PC-3 (cell line): ENCODE results near the gene JSRP1. TPM values are rescaled to one million over a fixed set of nuclear protein-coding genes. Genes with fewer than 3 reads are reported as not detected.

Source experiments
- ATAC-seq: fragments of 200-7000 bp; cut with Tn5 transposase; 2 replicates; pipeline ENCODE4 v1.9.1; 2020; ENCODE audit warnings: mild to moderate bottlenecking, moderate library complexity
- BruUV-seq: library from RNA; stranded (reverse); fragments of 400-500 nt; replicated peaks from 2 replicates; lab custom pipeline; 2021; lab: Mats Ljungman, UMichigan
- CTCF ChIA-PET: fragments of 300-600 bp; sonication (Branson Sonifier 250); formaldehyde crosslinking; loops from one replicate; lab custom pipeline; 2022; ENCODE audit warnings: antibody characterized with exemption; lab: Charles Lee
- POLR2A ChIA-PET: fragments of 300-600 bp; sonication (Branson Sonifier 250); formaldehyde crosslinking; loops from one replicate; lab custom pipeline; 2022; ENCODE audit warnings: antibody characterized with exemption; ENCODE audit not compliant: unreplicated experiment; lab: Charles Lee
- DNase-seq: peaks from one replicate; pipeline ENCODE4 v3.0.0-alpha.2; 2015
- H2AFZ ChIP-seq: fragments of 300-600 bp; sonication (generic); 2 replicates; pipeline ENCODE4 v1.6.0; 2016; ENCODE audit warnings: antibody characterized with exemption, low read length
- H3F3A ChIP-seq: fragments of 300-600 bp; sonication (generic); one replicate; pipeline ENCODE4 v1.6.0; 2017; ENCODE audit warnings: antibody characterized with exemption, low read length, control low read depth, mild to moderate bottlenecking; ENCODE audit not compliant: unreplicated experiment
- H3K27ac ChIP-seq: fragments of 300-600 bp; sonication (generic); 2 replicates; pipeline ENCODE4 v1.5.1; 2016; ENCODE audit warnings: mild to moderate bottlenecking, low read length
- H3K27me3 ChIP-seq: fragments of 300-600 bp; sonication (generic); 2 replicates; pipeline ENCODE4 v1.6.1; 2016; ENCODE audit warnings: low read length, mixed read lengths
- H3K36me3 ChIP-seq: fragments of 300-600 bp; sonication (generic); 2 replicates; pipeline ENCODE4 v1.6.1; 2016; ENCODE audit warnings: low read depth, mixed run types, low read length, mixed read lengths
- H3K4me1 ChIP-seq: fragments of 300-600 bp; sonication (generic); 2 replicates; pipeline ENCODE4 v1.5.1; 2016; ENCODE audit warnings: low read length; ENCODE audit not compliant: insufficient read depth
- H3K4me2 ChIP-seq: fragments of 300-600 bp; sonication (generic); 2 replicates; pipeline ENCODE4 v1.6.0; 2016; ENCODE audit warnings: low read length
- H3K4me3 ChIP-seq: fragments of 300-600 bp; sonication (generic); 2 replicates; pipeline ENCODE4 v1.5.1; 2016; ENCODE audit warnings: mild to moderate bottlenecking, low read length, mixed read lengths
- H3K79me2 ChIP-seq: fragments of 300-600 bp; sonication (generic); 2 replicates; pipeline ENCODE4 v1.6.1; 2017; ENCODE audit warnings: low read length, mixed read lengths
- H3K9ac ChIP-seq: fragments of 300-600 bp; sonication (generic); 2 replicates; pipeline ENCODE4 v1.6.0; 2016; ENCODE audit warnings: mild to moderate bottlenecking, low read length
- H3K9me2 ChIP-seq: fragments of 300-600 bp; sonication (generic); replicated peaks from 2 replicates; pipeline ENCODE4 v1.6.1; 2016; ENCODE audit warnings: mixed run types, low read length, mixed read lengths
- H3K9me3 ChIP-seq: fragments of 300-600 bp; sonication (generic); 2 replicates; pipeline ENCODE4 v1.6.1; 2016; ENCODE audit warnings: low read length, mixed read lengths
- H4K20me1 ChIP-seq: fragments of 300-600 bp; sonication (generic); 2 replicates; pipeline ENCODE4 v1.6.1; 2016; ENCODE audit warnings: low read length, mixed read lengths
- EZH2 ChIP-seq: fragments of 300-600 bp; sonication (generic); IDR thresholded peaks from one replicate; pipeline ENCODE4 v1.6.1; 2017; ENCODE audit warnings: antibody characterized with exemption, mild to moderate bottlenecking, low read length; ENCODE audit not compliant: unreplicated experiment
- EZH2phosphoT487 ChIP-seq: fragments of 300-600 bp; sonication (generic); IDR thresholded peaks from 2 replicates; pipeline ENCODE4 v1.6.1; 2018; ENCODE audit warnings: mild to moderate bottlenecking, antibody characterized with exemption, low read length, borderline replicate concordance
- intact Hi-C: fragments of 100-400 bp; cut with micrococcal nuclease; formaldehyde crosslinking; loops from 2 replicates; pipeline ENCODE4 v1.9.0; 2023
- total RNA-seq: library from RNA; depleted of rRNA; stranded (reverse); fragments of >200 nt; gene quantifications from 2 replicates; pipeline ENCODE4 v1.2.3, GENCODE V29; 2014
- TF ChIP-seq, protein P1 (sequence below): fragments of 300-600 bp; sonication (generic); conservative IDR thresholded peaks from 2 replicates; pipeline ENCODE4 v1.5.1; 2017; ENCODE audit warnings: antibody characterized with exemption, low read depth, mild to moderate bottlenecking, low read length

Gene JSRP1
- total RNA-seq, 1 experiment from 2014 or later: not detected

DNA sequence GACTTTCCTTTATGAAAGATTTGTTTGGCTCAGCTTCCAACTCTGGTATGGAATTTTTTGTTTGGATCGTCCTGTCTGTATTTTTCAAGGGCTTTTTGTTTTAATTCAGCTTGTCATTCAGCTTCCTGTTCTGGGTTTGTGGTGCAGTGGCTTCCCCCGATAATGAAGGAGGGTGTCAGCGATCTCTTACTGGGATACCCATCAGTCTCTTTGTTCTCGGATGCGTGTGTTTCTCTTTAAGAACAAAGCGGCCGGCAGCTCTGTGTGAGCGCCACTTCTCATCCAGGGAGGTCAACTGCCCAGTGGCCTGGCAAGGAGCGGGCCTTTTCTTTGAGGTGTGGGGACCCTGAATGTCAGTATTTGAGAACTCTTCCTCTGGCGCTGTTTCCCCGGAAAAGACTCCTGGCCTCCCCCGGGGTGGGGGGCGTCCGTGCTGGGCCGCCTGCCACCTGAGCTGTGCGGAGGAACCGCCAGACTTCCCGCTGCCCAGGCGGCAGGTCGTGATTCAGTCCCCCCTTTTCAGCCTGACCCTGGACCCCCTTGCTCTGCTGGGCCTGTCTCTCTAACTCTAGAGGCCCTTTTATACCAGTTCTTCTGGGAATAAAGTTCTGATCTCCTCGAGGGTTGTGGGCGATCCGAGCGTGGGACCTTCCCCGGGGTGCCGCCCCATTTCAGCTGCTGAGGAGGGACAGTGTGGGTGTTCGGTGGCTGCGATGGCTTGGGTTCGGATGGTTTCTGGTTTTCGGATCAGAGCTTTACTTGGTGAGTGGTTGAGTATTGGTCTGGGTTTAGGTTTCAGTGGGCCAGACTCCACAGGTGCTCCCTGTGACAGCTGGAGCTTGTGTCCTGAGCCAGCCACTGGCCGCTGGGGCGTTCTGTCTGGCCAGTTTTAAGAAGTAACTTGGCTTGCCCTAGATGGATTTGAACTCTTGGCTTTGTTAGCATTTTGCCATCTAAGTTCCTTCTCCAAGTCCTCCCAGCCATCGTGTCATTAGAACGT, 16.1 kb downstream of the JSRP1 start:
- peak overlapping the region; percentile 92 for H3K4me2 ChIP-seq
- H3K36me3 ChIP-seq: peaks cover 8% of the 10 kb centered on the region
- H3K4me1 ChIP-seq: peaks cover 31% of the 10 kb centered on the region
- ChIA-PET CTCF (interaction anchor here (0.7 kb wide), 1 partner anchor 93 kb away, joined by 13 read pairs; no protein-coding TSS in a partner anchor), POLR2A (no interaction called here)
- H4K20me1 ChIP-seq: peaks cover 62% of the 10 kb centered on the region
- peak overlapping the region; percentile 98 for H3K4me3 ChIP-seq
- TF ChIP-seq EZH2: no peak
- TF ChIP-seq EZH2phosphoT487: no peak
- TF ChIP-seq, protein P1, sequence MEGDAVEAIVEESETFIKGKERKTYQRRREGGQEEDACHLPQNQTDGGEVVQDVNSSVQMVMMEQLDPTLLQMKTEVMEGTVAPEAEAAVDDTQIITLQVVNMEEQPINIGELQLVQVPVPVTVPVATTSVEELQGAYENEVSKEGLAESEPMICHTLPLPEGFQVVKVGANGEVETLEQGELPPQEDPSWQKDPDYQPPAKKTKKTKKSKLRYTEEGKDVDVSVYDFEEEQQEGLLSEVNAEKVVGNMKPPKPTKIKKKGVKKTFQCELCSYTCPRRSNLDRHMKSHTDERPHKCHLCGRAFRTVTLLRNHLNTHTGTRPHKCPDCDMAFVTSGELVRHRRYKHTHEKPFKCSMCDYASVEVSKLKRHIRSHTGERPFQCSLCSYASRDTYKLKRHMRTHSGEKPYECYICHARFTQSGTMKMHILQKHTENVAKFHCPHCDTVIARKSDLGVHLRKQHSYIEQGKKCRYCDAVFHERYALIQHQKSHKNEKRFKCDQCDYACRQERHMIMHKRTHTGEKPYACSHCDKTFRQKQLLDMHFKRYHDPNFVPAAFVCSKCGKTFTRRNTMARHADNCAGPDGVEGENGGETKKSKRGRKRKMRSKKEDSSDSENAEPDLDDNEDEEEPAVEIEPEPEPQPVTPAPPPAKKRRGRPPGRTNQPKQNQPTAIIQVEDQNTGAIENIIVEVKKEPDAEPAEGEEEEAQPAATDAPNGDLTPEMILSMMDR: no peak
- intact Hi-C loops: loop anchor here (5.0 to 10.0 kb wide), 2 partner anchors 73 to 75 kb away; no protein-coding TSS in a partner anchor
- H3K9me2 ChIP-seq: no peaks in the 10 kb centered on the region
- no peaks in the 10 kb centered on the region for H3F3A ChIP-seq
- peak overlapping the region; percentile 99 for H3K9ac ChIP-seq
- DNase-seq: no peak
- no peak overlapping the region for H2AFZ ChIP-seq
- H3K27ac ChIP-seq: no peak overlapping the region
- no peaks in the 10 kb centered on the region for H3K27me3 ChIP-seq
- H3K9me3 ChIP-seq: no peaks in the 10 kb centered on the region
- no peak for ATAC-seq
- no TSS peak for BruUV-seq
- peaks cover 85% of the 10 kb centered on the region for H3K79me2 ChIP-seq

DNA sequence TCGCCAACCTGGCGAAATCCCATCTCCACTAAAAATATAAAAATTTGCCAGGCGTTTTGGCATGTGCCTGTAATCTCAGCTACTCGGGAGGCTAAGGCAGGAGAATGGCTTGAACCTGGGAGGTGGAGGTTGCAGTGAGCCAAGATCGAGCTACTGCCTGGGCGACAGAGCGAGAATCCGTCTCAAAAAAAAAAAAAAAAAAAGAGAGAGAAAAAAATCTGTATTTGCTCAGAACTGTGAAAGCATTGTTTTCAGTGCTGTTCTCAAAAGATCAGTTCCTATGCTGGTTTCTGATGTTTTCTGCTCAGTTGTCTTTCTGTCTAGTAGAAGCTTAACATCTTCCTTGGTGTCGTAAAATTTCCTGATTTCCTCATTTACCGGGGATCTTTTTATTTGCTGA, 17.0 kb downstream of the JSRP1 start:
- intact Hi-C loops: loop anchor here (5.0 to 10.0 kb wide), 2 partner anchors 72 to 76 kb away; no protein-coding TSS in a partner anchor
- H3K9ac ChIP-seq: peak overlapping the region; percentile 99
- peaks cover 3% of the 10 kb centered on the region; the same call in 1 of the 2 replicates for H3K36me3 ChIP-seq
- H3F3A ChIP-seq: no peaks in the 10 kb centered on the region
- ATAC-seq: no peak
- TF ChIP-seq EZH2phosphoT487 (no peak), EZH2 (no peak)
- TF ChIP-seq, protein P1: no peak
- no peak overlapping the region for H3K27ac ChIP-seq
- no TSS peak for BruUV-seq
- H3K4me1 ChIP-seq: peaks cover 31% of the 10 kb centered on the region
- H3K9me3 ChIP-seq: no peaks in the 10 kb centered on the region
- H3K4me3 ChIP-seq: peak overlapping the region; percentile 98
- no peaks in the 10 kb centered on the region for H3K9me2 ChIP-seq
- H3K27me3 ChIP-seq: no peaks in the 10 kb centered on the region
- peaks cover 62% of the 10 kb centered on the region for H4K20me1 ChIP-seq
- H3K79me2 ChIP-seq: peaks cover 94% of the 10 kb centered on the region
- peak overlapping the region; percentile 92 for H3K4me2 ChIP-seq
- ChIA-PET POLR2A (no interaction called here), CTCF (interaction anchor here (0.7 kb wide), 1 partner anchor 93 kb away, joined by 13 read pairs; no protein-coding TSS in a partner anchor)
- H2AFZ ChIP-seq: no peak overlapping the region
- DNase-seq: no peak
